Right cardiac atrium (tissue), 5 donors: Measurements from ENCODE around the gene NR3C1. TPM values are rescaled to one million over a fixed set of nuclear protein-coding genes. Genes with fewer than 3 reads are reported as not detected.

Experiments
- ATAC-seq, 2 donors: fragments of 200-7000 bp; cut with Tn5 transposase; one replicate each; pipeline versions ENCODE4 v1.8.0 to v1.9.1; 2020; ENCODE audit warnings: moderate library complexity in 2 of 2, mild to moderate bottlenecking in 1 of 2
- DNase-seq, 3 donors: peaks; one replicate each; pipeline ENCODE4 v3.0.0-alpha.2; 2020
- H3K27ac ChIP-seq: one replicate; pipeline ENCODE4 v1.5.1; 2013; ENCODE audit warnings: mild to moderate bottlenecking, low read length, control low read depth, moderate library complexity
- H3K27me3 ChIP-seq: one replicate; pipeline ENCODE4 v1.6.1; 2013; ENCODE audit not compliant: control insufficient read depth, insufficient read depth
- H3K4me1 ChIP-seq: one replicate; pipeline ENCODE4 v1.6.1; 2013; ENCODE audit warnings: low read length; ENCODE audit not compliant: control insufficient read depth, insufficient read depth
- H3K4me3 ChIP-seq: one replicate; pipeline ENCODE4 v1.5.1; 2013; ENCODE audit warnings: low read length, control low read depth
- H3K9me3 ChIP-seq: one replicate; pipeline ENCODE4 v1.6.1; 2013; ENCODE audit warnings: low read length; ENCODE audit not compliant: control insufficient read depth
- WGBS: extraction: QIAGEN DNeasy Blood & Tissue Kit; methylation state at CpG from one replicate; pipeline ENCODE4 v1.1.7; 2013; 5-methylcytosine and 5-hydroxymethylcytosine counted together
- intact Hi-C, 4 donors: fragments of 100-400 bp; cut with DNase I; formaldehyde crosslinking; loops; one replicate each; pipeline versions ENCODE4 v1.11.0 to v1.14.0; 2022 to 2023
- polyA plus RNA-seq: library from polyadenylated mRNA; stranded (reverse); fragments of 200-250 nt; gene quantifications from one replicate; pipeline ENCODE4 v1.2.3, GENCODE V29; 2013
- total RNA-seq, 4 donors: library from RNA; stranded (reverse); fragmentation: NEBNext Ultra II Directional; extraction: Animal tissue kit (Norgen Biotek cat#: 25700); gene quantifications; one replicate each; pipeline ENCODE4 v1.2.1, GENCODE V29; 2021
- donor health status: healthy with polysubstance abuse.
- donor health status: DM: no; HTN: yes; CAD: no.
- donor health status: DM: no; HTN: no; CAD: no.
- donor health status: DM: no; HTN: yes; CAD: no; lungs with severe emphysema.
- donor health status: DM: yes; HTN: yes; CAD: no.

The NR3C1 gene
- total and polyA plus RNA-seq, 5 donors: 16.5 to 66.5 (median 49.9) TPM

GRCh38 chr5:143274952-143275351, 128.5 kb downstream of the NR3C1 start:
- Histone ChIP-seq H3K4me3 (no peak overlapping the region), H3K9me3 (no peaks in the 10 kb centered on the region), H3K27ac (no peak overlapping the region), H3K4me1 (no peaks in the 10 kb centered on the region), H3K27me3 (no peaks in the 10 kb centered on the region)
- DNase-seq: no peak
- WGBS: 88% methylated on average over 1 of the region's 1 CpG
- ATAC-seq: no peak
- intact Hi-C loops: no loop called here

- no peaks in the 10 kb centered on the region for H3K27me3 ChIP-seq
- no peak overlapping the region for H3K27ac ChIP-seq
- intact Hi-C loops: no loop called here
Measured at GRCh38 chr5:143271431-143271830, 132.1 kb downstream of the NR3C1 start.

DNA sequence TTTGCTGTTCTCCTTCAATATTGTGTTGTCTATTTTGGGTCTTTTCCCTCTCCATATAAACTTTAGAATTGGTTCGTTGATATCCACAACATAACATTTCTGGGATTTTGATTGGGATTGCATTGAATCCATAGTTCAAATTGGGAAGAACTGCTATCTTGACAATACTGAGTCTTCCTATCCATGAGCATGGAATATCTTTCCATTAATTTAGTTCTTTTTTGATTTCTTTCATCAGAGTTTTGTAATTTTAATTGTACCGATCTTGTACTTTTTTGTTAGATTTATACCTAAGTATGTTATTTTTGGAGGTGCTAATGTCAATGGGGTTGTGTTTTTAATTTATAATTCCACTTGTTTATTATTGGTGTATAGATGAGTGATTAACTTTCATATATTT, 135.1 kb downstream of the NR3C1 start:
- Histone ChIP-seq H3K27ac (no peak overlapping the region), H3K9me3 (no peaks in the 10 kb centered on the region), H3K4me1 (no peaks in the 10 kb centered on the region), H3K27me3 (no peaks in the 10 kb centered on the region), H3K4me3 (no peak overlapping the region)
- DNase-seq: no peak
- WGBS: 96% methylated on average over 2 of the region's 2 CpGs
- intact Hi-C loops: no loop called here
- no peak for ATAC-seq

More at GRCh38 chr5:143271431-143271830, 132.1 kb downstream of the NR3C1 start:
- H3K4me3 ChIP-seq: no peak overlapping the region
- no peaks in the 10 kb centered on the region for H3K4me1 ChIP-seq
- H3K9me3 ChIP-seq: no peaks in the 10 kb centered on the region
- ATAC-seq (no peak), DNase-seq (no peak)
- 94% methylated on average over 2 of the region's 2 CpGs for WGBS

GRCh38 chr5:143267186-143267585, 136.3 kb downstream of the NR3C1 start:
- DNase-seq: no peak
- H3K27me3 ChIP-seq: no peaks in the 10 kb centered on the region
- no peak for ATAC-seq
- no peaks in the 10 kb centered on the region for H3K4me1 ChIP-seq
- no peak overlapping the region for H3K4me3 ChIP-seq
- WGBS: 98% methylated on average over 2 of the region's 2 CpGs
- intact Hi-C loops: no loop called here
- no peaks in the 10 kb centered on the region for H3K9me3 ChIP-seq
- no peak overlapping the region for H3K27ac ChIP-seq

DNA sequence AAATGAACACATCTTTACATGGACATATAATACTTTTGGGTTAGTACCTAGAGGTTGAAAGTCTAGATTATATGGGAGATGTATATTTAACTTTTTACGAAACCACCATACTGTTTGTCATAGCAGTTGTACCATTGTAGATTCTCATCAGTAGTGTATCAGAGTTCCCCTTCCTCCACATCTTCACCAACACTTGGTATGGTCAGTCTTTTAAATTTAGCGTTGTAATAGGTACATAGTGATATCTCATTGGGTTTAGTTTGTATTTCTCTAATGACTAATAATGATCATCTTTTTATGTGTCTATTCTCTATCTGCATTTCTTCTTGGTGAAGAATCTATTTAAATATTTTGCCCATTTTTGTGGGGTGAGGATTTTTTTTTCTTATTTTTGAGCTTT, 137.5 kb downstream of the NR3C1 start:
- no peak for ATAC-seq

GRCh38 chr5:143263272-143263810, 140.1 kb downstream of the NR3C1 start:
- WGBS: 78% methylated on average over 4 of the region's 4 CpGs
- DNase-seq (no peak), ATAC-seq (no peak)
- Histone ChIP-seq H3K9me3 (no peaks in the 10 kb centered on the region), H3K4me3 (no peak overlapping the region), H3K27ac (no peak overlapping the region), H3K4me1 (no peaks in the 10 kb centered on the region), H3K27me3 (no peaks in the 10 kb centered on the region)
- intact Hi-C loops: no loop called here

More for the DNA sequence above, 137.5 kb downstream of the NR3C1 start:
- Histone ChIP-seq H3K4me1 (no peaks in the 10 kb centered on the region), H3K27ac (no peak overlapping the region), H3K4me3 (no peak overlapping the region), H3K27me3 (no peaks in the 10 kb centered on the region), H3K9me3 (no peaks in the 10 kb centered on the region)
- no peak for DNase-seq
- over 99% methylated on average over 2 of the region's 2 CpGs for WGBS
- intact Hi-C loops: no loop called here

DNA sequence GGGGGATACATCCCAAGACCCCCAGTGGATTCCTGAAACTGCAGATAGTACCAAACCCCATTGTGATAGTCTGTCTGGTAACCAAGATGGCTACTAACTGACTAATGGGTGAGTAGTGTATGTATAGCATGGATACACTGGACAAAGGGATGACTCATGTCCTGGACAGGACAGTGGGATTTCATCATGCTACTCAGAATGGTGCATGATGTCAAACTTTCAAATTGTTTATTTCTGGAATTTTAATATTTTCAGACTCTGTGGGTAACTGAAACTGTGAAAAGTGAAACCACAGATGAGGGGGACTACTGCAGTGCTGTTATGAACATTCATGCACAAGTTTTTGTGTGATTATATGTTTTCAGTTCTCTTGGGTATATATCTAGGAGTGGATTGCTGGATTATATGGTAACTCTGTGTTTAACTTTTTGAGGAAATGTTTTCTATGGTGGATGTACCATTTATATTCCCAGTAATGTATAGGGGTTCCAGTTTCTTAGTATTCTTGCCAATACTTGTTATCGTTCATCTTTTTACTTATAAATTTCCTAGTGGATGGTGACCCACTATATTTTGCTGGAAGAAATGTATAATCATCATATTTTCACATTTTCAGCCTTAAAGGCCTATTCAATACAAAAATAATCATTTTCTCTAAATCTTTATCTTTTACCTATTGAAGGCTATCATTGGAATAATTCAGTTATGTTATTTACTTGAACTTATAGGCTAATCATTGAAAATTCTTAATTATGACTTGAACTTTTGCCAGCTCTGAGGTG, 140.9 kb downstream of the NR3C1 start:
- intact Hi-C loops: no loop called here
- no peaks in the 10 kb centered on the region for H3K9me3 ChIP-seq
- peak in 1 of 2 donors; percentile 52 for ATAC-seq
- DNase-seq: no peak
- 97% methylated on average over 1 of the region's 1 CpG for WGBS
- no peaks in the 10 kb centered on the region for H3K27me3 ChIP-seq
- H3K27ac ChIP-seq: no peak overlapping the region
- no peaks in the 10 kb centered on the region for H3K4me1 ChIP-seq
- H3K4me3 ChIP-seq: no peak overlapping the region

DNA sequence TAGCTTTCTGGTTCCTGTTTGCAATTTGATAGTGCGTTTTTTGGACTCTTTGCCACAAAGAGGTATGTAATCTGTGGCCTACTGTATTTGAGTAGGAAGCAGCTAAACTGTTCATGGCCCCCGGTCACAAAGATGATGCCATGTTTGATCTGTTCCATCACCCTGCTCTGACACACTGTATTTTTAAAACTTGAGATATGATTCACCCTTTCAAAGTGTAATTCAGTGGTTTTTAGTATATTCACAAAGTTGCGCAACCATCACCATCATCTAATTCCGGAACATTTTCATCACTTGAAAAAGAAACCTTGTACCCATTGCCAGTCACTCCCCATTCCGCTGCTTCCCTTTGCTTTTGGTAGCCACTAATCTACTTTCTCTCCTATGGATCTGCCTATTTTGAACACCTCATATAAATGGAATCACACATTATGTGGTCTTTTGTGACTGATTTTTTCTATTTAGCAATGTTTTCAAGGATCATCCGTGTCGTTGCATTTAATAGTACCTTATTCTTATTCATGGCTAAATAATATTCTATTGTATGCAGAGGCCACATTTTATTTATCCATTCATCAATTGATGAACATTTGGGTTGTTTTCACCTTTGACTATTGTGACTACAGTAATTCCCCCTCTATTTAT, 141.6 kb downstream of the NR3C1 start:
- ATAC-seq: no peak

DNA sequence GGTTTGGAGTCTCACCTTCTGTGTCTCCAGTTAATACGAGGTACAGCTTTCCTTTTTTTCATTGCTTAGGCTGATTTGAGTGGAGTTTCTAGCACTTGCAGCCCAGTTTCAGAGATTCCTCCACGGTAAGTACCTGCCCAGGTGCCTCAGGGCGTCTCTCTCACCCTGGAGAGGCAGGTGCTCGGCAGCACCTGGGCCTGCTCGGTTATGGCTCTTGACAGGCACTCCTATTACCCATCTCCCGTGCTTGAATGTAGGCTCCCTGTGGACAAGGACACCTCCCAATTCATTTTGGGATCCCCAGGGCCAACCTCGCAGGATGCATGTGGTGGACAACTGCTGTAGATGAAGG, 144.3 kb downstream of the NR3C1 start:
- Histone ChIP-seq H3K27me3 (no peaks in the 10 kb centered on the region), H3K27ac (no peak overlapping the region), H3K4me1 (no peaks in the 10 kb centered on the region), H3K9me3 (no peaks in the 10 kb centered on the region), H3K4me3 (no peak overlapping the region)
- ATAC-seq: no peak
- 90% methylated on average over 7 of the region's 7 CpGs for WGBS
- no peak for DNase-seq
- intact Hi-C loops: no loop called here

More for the DNA sequence above, 141.6 kb downstream of the NR3C1 start:
- no peak for DNase-seq
- 94% methylated on average over 7 of the region's 7 CpGs for WGBS
- no peaks in the 10 kb centered on the region for H3K9me3 ChIP-seq
- no peaks in the 10 kb centered on the region for H3K27me3 ChIP-seq
- H3K4me3 ChIP-seq: no peak overlapping the region
- H3K27ac ChIP-seq: no peak overlapping the region
- intact Hi-C loops: no loop called here
- H3K4me1 ChIP-seq: no peaks in the 10 kb centered on the region

GRCh38 chr5:143258559-143259253, 144.8 kb downstream of the NR3C1 start:
- H3K27me3 ChIP-seq: no peaks in the 10 kb centered on the region
- no peak overlapping the region for H3K27ac ChIP-seq
- no peak for DNase-seq
- no peak overlapping the region for H3K4me3 ChIP-seq
- no peaks in the 10 kb centered on the region for H3K4me1 ChIP-seq
- WGBS: 97% methylated on average over 12 of the region's 12 CpGs
- ATAC-seq: no peak
- intact Hi-C loops: no loop called here
- no peaks in the 10 kb centered on the region for H3K9me3 ChIP-seq

DNA sequence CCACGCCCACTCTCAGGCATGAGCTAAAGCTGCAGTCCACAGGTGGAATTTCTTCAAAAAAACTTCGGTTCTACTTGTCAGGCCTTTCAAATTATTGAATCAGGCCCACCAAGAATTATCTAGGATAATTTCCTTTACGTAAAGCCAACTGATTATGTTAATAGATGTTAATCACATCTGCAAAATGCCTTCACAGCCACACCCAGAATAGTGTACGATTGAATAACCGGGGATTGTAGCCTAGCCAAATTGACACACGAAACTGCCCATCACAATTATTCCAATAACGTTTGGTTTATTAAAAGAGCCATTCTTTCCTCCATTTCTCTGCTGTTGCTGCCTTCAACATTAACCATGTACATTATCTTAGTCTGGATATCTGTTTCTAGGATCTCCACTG, 148.7 kb downstream of the NR3C1 start:
- Histone ChIP-seq H3K27ac (no peak overlapping the region), H3K4me3 (no peak overlapping the region), H3K4me1 (no peaks in the 10 kb centered on the region), H3K9me3 (no peaks in the 10 kb centered on the region), H3K27me3 (no peaks in the 10 kb centered on the region)
- 80% methylated on average over 7 of the region's 7 CpGs for WGBS
- ATAC-seq: no peak
- DNase-seq: no peak
- intact Hi-C loops: no loop called here
